HUES48 (cell line): ENCODE data around the gene KLHL29.

ENCODE experiments used
- H3K27ac ChIP-seq: one replicate; pipeline ENCODE4 v1.7.0; 2013; ENCODE audit warnings: low read depth, low read length, inconsistent platforms
- H3K27me3 ChIP-seq: 2 replicates; pipeline ENCODE4 v1.6.1; 2013; ENCODE audit warnings: mild to moderate bottlenecking, low read length; ENCODE audit not compliant: control insufficient read depth, insufficient read depth
- H3K36me3 ChIP-seq: 2 replicates; pipeline ENCODE4 v1.6.1; 2013; ENCODE audit warnings: low read length; ENCODE audit not compliant: control insufficient read depth, insufficient read depth
- H3K4me1 ChIP-seq: 2 replicates; pipeline ENCODE4 v1.6.1; 2013; ENCODE audit warnings: mild to moderate bottlenecking, low read length; ENCODE audit not compliant: control insufficient read depth, insufficient read depth
- H3K4me3 ChIP-seq: 2 replicates; pipeline ENCODE4 v1.5.1; 2013; ENCODE audit warnings: mild to moderate bottlenecking, low read depth, low read length
- H3K9ac ChIP-seq: 2 replicates; pipeline ENCODE4 v1.6.1; 2013; ENCODE audit warnings: mild to moderate bottlenecking, low read depth, low read length, moderate library complexity
- H3K9me3 ChIP-seq: 2 replicates; pipeline ENCODE4 v1.6.1; 2013; ENCODE audit warnings: low read length; ENCODE audit not compliant: control insufficient read depth, insufficient read depth

KLHL29 gene

DNA sequence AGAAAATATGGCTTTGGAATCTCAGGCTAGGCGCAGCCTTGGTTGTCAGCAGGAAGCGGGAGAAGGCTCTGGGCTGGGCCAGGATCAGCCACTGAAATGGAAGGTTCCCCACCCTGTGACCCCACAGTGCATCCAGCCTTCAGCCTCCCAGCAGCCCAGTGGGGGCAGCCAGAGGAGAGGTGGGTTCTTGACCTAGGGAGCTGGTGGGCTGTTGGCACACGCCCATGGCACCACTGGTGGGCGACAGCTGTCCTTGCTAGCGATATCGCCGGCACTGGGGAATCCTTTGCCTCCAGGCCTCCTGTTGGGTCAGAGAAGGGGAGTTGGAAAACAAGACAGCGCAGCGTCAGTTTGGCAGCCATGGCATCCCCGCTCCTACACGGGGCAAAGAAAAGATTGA is 92.4 kb downstream of the KLHL29 start:
- no peak overlapping the region for H3K4me3 ChIP-seq
- no peak overlapping the region for H3K27ac ChIP-seq
- H3K9ac ChIP-seq, result no peak overlapping the region
- H3K27me3 ChIP-seq, result peaks cover 31% of the 10 kb centered on the region
- H3K9me3 ChIP-seq, result no peaks in the 10 kb centered on the region
- H3K4me1 ChIP-seq, result peaks cover 47% of the 10 kb centered on the region
- no peaks in the 10 kb centered on the region for H3K36me3 ChIP-seq

DNA sequence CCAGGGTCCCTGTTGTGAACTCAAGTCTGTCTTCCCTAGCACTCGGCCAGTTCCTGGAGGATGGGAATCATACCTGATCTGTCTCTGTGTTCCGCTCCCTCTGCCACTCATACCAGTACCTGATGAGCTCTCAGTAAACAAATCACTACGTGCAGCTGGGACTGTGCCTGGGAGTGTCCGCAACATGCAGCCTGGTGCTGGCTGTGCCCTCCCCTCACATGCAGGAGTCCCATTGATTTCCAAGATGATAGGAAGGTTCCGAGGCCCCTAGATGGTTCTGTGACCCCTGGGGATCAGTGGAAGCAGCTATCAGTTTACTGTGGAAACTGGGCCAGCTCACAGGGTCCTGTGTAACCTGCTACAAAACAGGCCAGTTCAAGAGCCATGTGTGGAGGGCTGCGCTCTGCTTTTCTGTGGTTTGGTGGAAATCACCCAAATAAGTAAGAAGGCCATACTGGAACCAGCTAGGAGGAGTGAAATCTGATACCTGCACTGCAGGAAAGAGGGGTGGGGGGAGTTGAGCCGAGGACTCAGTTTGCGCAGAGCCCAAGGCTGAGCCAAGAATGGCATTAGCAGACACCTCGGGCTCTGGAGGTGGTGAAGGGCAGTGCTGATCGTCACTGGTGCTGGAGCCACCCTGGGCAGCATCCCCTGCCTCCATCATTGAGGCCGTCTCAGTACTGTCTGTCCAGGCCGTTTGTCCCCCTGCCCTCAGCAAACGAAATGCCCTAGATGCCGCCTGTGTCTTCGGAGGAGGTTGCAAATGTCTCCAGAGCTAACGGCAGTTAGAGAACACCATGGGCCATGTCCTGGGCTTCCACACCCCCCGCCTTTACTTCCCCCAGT is 93.3 kb downstream of the KLHL29 start:
- H3K9ac ChIP-seq, result no peak overlapping the region
- no peak overlapping the region for H3K4me3 ChIP-seq
- peaks cover 23% of the 10 kb centered on the region for H3K27me3 ChIP-seq
- H3K9me3 ChIP-seq, result no peaks in the 10 kb centered on the region
- H3K4me1 ChIP-seq, result peaks cover 47% of the 10 kb centered on the region
- H3K27ac ChIP-seq, result no peak overlapping the region
- no peaks in the 10 kb centered on the region for H3K36me3 ChIP-seq

GRCh38 chr2:23478933-23479683 is 94.1 kb downstream of the KLHL29 start:
- Histone ChIP-seq H3K27me3 (peaks cover 15% of the 10 kb centered on the region), H3K4me3 (no peak overlapping the region), H3K9me3 (no peaks in the 10 kb centered on the region), H3K27ac (no peak overlapping the region), H3K9ac (no peak overlapping the region), H3K4me1 (peaks cover 46% of the 10 kb centered on the region), H3K36me3 (no peaks in the 10 kb centered on the region)

- Histone ChIP-seq H3K4me1 (peaks cover 27% of the 10 kb centered on the region), H3K27ac (peak overlapping the region; percentile 80), H3K9ac (peak overlapping the region; percentile 35), H3K27me3 (peaks cover 9% of the 10 kb centered on the region; the same call in 1 of the 2 replicates), H3K9me3 (no peaks in the 10 kb centered on the region), H3K4me3 (no peak overlapping the region), H3K36me3 (no peaks in the 10 kb centered on the region)
Measured at GRCh38 chr2:23480957-23481797, 96.2 kb downstream of the KLHL29 start.

GRCh38 chr2:23482188-23482587 is 97.2 kb downstream of the KLHL29 start:
- Histone ChIP-seq H3K27ac (no peak overlapping the region), H3K4me3 (no peak overlapping the region), H3K9ac (no peak overlapping the region), H3K27me3 (peaks cover 2% of the 10 kb centered on the region; the same call in 1 of the 2 replicates), H3K4me1 (peaks cover 23% of the 10 kb centered on the region), H3K36me3 (no peaks in the 10 kb centered on the region), H3K9me3 (no peaks in the 10 kb centered on the region)

DNA sequence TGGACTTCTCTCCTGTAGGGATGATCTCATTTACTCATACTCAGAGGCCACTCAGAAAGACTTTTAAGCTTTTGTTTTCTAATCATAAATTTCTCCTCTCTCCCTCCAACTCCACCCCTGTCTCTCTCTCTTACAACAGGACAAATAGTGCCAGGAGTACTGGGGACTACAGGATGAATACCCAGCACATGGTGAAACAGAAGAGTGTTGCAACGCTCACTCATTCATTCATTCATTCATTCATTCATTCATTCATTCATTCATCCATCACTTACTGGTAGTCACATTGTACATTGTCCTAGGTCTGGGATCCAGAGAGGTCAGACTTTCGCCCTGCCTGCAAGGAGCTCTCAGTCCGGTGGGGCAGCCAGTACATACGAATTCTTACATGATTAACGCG is 97.6 kb downstream of the KLHL29 start:
- no peak overlapping the region for H3K9ac ChIP-seq
- H3K4me1 ChIP-seq, result peaks cover 23% of the 10 kb centered on the region
- H3K4me3 ChIP-seq, result no peak overlapping the region
- peaks cover 2% of the 10 kb centered on the region; the same call in 1 of the 2 replicates for H3K27me3 ChIP-seq
- H3K27ac ChIP-seq, result no peak overlapping the region
- H3K9me3 ChIP-seq, result no peaks in the 10 kb centered on the region
- no peaks in the 10 kb centered on the region for H3K36me3 ChIP-seq

- H3K4me1 ChIP-seq, result peaks cover 13% of the 10 kb centered on the region
- no peak overlapping the region for H3K4me3 ChIP-seq
- H3K27me3 ChIP-seq, result peaks cover 2% of the 10 kb centered on the region; the same call in 1 of the 2 replicates
- no peaks in the 10 kb centered on the region for H3K36me3 ChIP-seq
- no peak overlapping the region for H3K9ac ChIP-seq
- H3K9me3 ChIP-seq, result no peaks in the 10 kb centered on the region
- no peak overlapping the region for H3K27ac ChIP-seq
Measured at GRCh38 chr2:23483791-23484190, 98.8 kb downstream of the KLHL29 start.

GRCh38 chr2:23484275-23484674 is 99.3 kb downstream of the KLHL29 start:
- Histone ChIP-seq H3K27ac (no peak overlapping the region), H3K9ac (no peak overlapping the region), H3K36me3 (no peaks in the 10 kb centered on the region), H3K27me3 (peaks cover 2% of the 10 kb centered on the region; the same call in 1 of the 2 replicates), H3K9me3 (no peaks in the 10 kb centered on the region), H3K4me3 (no peak overlapping the region), H3K4me1 (peaks cover 12% of the 10 kb centered on the region)

DNA sequence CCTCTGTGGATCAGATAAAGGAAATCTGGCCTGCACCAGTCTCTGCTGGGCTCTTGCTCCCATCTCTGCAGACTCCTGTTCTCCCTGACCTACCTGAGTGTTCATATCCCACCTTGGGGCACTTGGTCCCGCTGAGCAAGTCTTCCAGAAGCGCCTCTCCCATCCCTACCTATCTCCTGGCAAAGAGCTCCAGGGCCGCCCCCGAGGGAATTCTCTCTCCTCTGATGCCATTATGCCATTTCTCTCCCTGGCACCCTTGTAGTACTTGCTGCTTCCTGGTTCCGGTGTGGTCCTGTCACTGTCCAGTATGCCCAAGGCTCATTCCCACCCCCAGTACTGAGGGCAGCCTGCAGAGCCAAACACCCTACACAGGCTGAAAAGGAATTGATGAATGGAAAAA is 99.8 kb downstream of the KLHL29 start:
- no peak overlapping the region for H3K27ac ChIP-seq
- H3K4me3 ChIP-seq, result no peak overlapping the region
- H3K4me1 ChIP-seq, result peaks cover 12% of the 10 kb centered on the region
- no peaks in the 10 kb centered on the region for H3K9me3 ChIP-seq
- no peaks in the 10 kb centered on the region for H3K36me3 ChIP-seq
- no peaks in the 10 kb centered on the region for H3K27me3 ChIP-seq
- no peak overlapping the region for H3K9ac ChIP-seq

- peaks cover 12% of the 10 kb centered on the region for H3K4me1 ChIP-seq
- no peaks in the 10 kb centered on the region for H3K27me3 ChIP-seq
- no peak overlapping the region for H3K27ac ChIP-seq
- no peak overlapping the region for H3K4me3 ChIP-seq
- H3K36me3 ChIP-seq, result no peaks in the 10 kb centered on the region
- no peaks in the 10 kb centered on the region for H3K9me3 ChIP-seq
- H3K9ac ChIP-seq, result no peak overlapping the region
Measured at GRCh38 chr2:23485261-23485660, 100.3 kb downstream of the KLHL29 start.
